Measurements from ENCODE around the gene CDC42BPB.

The CDC42BPB gene

GRCh38 chr14:102984336-102985102 lies 72.8 kb downstream of the CDC42BPB start:
- DNase-seq, result no peak

GRCh38 chr14:102983496-102983895 lies 73.9 kb downstream of the CDC42BPB start:
- no peak for DNase-seq

DNA sequence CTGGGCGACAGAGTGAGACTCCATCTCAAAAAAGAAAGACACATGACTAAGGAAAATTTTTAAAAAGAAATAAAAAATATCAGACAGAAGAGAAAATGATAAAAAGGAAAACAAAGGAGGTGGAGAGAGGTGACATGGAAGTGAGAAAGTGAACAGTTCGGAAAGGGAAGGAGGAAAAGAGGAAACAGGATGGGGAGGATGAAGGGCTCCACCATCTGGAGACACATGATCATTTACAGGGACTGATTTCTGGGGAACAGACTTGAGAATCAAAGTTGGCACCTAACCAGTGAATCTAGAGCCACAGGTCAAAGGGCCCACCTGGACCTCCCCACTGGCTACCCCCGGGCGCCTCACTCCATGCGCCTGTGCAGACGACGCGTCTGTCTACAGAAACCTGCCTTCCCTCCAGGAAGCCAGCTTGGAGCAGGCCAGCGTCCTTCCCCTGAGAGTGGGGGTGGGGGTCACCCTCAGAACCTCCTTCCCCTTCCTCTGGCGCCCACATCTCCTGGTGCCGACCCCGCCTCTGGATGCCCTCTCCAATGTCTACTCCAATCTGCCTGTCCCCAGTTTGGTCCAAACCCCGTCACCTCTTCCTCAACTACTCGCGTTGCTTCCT lies 74.4 kb downstream of the CDC42BPB start:
- DNase-seq, result no peak

DNA sequence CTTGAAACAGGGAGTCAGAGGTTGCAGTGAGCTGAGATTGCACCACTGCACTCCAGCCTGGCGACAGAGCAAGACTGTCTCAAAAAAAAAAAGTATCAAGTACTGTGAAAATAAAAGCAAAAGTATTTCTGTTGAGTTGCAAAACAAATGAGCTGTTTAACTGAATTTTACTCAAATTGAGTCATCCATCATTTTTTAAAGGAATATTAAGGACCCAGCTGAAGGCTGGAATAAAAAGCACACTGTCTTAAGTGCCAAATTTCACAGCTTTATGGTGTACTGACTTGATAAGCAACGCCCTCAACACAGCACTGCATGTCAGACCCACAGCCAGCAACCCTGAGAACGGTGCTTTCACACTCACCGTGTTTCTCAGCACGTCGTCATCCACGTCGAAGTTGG lies 76.9 kb downstream of the CDC42BPB start:
- DNase-seq, result no peak

DNA sequence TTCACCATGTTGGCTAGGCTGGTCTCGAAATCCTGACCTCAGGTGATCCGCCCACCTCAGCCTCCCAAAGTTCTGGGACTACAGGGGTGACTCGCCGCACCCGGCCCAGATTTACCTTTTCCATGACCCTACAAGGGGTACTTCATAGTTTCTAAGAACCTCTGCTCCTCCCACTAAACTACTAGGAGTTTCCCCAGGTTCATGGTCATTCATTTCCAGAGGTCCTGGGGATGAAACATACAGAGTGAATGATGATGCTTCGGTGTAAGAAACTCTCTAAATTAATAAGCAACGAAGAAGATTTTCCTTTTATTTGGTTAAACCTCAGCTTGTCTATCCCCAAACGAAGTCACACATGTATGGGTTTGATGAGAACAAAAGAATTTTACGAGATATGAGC lies 77.9 kb downstream of the CDC42BPB start:
- DNase-seq, result no peak

DNA sequence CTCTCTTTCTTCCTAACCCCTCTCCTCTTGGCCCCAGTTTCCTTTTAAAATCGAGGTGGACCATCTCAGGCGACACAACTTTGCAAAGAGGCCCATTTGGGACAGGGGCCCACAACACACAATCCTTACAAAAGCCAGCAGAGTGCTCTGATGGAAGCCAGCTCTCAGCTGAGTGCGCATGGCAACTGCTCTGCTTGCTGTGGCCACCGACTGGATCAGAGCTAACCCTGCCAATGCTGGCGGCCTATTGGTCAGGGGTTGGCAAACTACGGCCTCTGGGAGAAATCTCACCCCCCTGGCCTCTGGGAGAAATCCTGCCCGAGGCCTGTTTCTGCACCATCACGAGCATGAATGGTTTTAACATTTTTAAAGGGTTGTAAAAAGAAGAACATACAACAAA lies 79.9 kb downstream of the CDC42BPB start:
- DNase-seq, result no peak

GRCh38 chr14:102975662-102976061 lies 81.7 kb downstream of the CDC42BPB start:
- DNase-seq, result no peak

GRCh38 chr14:102973706-102974285 lies 83.6 kb downstream of the CDC42BPB start:
- no peak for DNase-seq

DNA sequence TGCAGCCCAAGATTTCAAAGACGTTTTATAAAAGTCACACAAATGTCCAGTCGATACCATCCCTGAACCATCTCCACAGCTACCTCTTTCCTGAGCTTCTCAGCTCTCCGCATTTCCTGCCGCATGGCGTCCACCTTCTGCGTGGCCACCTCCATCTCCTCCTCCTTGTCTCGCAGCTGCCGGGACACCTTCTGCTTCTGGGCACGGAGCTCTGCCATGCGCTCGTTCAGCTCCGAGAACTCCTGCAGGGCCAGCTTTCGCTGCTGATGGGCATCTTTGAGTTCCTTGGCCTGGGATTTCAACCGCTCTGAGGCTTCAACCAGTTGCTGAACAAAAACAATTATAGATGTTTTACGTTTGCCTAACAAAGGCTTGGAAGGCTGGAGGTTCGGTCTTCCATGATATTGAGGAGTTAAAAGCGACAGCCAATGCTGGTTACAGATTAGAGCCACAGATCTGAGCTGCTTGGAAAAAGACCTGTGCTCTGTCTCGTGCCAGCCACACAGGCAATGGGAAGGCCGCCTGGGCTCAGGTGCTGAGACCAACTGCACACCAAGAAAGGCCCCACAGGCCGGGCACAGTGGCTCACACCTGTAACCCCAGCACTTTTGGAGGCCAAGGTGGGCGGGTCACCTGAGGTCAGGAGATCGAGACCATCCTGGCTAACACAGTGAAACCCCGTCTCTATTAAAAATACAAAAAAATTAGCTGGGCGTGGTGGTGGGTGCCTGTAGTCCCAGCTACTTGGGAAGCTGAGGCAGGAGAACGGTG lies 85.3 kb downstream of the CDC42BPB start:
- no peak for DNase-seq

DNA sequence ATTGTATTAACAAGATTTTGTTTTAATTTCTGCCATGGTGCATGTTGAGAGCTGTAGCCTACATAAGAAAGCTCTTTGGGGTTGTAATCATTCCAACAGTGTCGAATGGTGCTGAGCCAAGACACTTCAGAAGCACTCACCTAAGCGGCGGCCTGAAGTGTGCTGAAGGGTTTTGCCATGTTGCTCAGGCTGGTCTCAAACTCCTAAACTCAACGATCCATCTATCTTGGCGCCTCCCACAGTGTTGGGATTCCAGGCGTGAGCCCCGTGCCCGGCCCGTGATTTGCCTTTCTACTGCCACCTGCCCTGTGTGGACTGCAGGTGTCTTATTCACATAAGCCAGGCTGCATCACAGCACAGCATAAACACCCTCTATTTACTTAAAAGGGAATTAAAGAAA lies 86.0 kb downstream of the CDC42BPB start:
- DNase-seq, result no peak

GRCh38 chr14:102970496-102970895 lies 86.9 kb downstream of the CDC42BPB start:
- DNase-seq, result no peak

DNA sequence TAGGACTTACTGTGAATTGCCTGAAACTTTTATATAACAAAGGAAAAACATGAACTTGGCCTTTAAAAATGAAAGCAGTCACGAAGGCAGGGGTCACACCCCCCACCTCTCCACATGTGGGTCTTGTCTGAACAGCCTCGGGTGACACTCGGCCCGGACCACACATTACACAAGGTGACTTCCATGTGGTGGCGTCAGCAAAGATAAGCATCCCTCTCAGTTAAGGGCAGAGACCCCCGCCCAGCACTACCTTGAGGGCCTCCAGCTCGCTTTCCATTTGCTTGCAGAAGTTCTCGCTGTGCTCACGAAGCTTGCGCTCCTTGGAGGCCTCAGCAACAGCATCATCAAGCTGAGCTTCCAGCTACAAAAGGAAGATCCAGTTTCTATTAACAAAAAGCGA lies 87.4 kb downstream of the CDC42BPB start:
- DNase-seq, result no peak

- no peak for DNase-seq
Measured at GRCh38 chr14:102969060-102969791, 88.1 kb downstream of the CDC42BPB start.

- no peak for DNase-seq
Measured at GRCh38 chr14:102968306-102968705, 89.0 kb downstream of the CDC42BPB start.

GRCh38 chr14:102967506-102967795 lies 89.9 kb downstream of the CDC42BPB start:
- DNase-seq, result no peak

DNA sequence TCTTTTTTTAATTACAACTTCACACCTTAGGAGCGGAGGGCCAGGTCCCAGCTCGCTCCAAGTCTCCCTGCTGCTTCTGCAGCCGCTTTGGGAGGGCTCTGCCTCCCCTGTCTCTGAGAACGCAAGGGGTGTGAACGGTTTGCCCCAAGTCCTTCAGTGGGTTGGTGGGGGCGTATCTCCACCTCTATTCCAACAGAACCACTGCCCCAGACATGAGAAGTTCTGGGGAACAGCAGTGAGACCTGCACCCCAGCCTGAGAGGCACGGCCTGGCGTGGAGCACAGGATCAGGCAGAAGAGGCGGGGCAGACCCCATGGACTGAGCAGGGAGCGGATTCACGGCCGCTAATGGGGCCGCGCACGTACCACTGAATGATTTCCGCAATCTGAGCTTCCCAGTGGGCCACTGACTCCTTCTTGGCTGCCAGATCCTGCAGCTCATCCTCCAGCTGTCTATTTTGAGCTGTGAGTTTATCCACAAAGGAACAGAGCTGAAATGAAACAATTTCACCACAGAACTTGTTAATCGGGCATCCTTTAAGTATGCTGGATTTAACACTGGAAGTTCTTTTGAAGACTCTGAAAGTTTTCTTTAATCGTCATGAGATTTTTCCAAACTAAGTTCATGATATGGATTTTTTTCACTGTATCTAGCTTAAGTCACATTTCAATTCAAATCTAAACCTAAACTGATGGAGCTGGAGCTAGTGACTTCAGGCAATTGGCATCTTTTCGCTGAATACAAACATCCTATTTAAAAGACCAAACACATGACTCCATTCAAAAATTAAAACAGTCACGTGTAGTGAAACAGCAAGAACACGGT lies 90.5 kb downstream of the CDC42BPB start:
- no peak for DNase-seq

DNA sequence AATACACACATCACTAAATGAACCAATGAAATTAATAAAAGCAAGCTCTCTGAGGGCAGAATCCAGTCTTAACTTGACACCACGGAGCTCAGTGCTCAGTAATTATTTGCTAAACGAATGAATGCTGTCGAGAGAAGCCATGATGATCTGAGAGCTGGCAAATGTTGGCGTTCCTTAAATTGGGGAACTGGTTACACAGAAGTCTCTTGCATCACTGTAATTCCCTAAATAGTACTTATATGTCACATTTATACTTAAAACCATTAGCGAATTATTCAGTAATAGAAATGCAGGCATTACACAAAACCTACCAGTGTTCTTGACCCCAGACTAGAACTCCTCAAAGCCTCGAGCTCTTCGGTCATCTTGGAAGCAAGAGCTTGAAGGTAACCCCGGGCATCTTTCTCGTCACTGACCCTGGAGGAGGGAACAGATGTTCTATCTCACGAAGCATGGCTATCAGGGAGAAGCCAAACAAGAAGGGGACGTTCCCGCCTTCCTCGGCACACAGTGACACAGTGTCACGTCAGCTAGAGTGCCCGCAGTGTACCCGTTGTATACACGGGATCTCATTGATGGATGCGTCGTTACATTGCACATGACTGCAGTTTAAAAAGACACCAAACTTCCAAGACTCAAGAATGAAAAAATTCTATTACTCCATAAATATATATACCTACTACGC lies 91.2 kb downstream of the CDC42BPB start:
- DNase-seq, result no peak

DNA sequence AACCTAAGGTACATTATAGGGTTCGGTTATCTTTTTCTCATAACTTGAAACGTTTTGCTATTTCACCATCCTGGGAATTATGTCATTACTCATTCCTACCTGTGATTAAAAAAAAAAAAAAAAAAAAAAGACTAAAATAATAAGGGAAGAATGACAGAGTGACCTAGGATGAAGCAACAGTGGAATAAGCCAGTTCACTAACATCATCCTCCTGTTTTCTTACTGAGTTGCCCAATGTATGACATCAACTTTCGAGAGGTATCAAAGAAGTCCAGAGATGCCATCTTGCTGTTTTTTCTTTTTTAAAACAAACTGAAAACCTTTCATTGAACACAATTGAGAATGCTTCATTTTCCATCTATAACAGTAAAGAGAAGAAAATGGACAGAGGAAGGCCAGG lies 92.1 kb downstream of the CDC42BPB start:
- DNase-seq, result no peak

DNA sequence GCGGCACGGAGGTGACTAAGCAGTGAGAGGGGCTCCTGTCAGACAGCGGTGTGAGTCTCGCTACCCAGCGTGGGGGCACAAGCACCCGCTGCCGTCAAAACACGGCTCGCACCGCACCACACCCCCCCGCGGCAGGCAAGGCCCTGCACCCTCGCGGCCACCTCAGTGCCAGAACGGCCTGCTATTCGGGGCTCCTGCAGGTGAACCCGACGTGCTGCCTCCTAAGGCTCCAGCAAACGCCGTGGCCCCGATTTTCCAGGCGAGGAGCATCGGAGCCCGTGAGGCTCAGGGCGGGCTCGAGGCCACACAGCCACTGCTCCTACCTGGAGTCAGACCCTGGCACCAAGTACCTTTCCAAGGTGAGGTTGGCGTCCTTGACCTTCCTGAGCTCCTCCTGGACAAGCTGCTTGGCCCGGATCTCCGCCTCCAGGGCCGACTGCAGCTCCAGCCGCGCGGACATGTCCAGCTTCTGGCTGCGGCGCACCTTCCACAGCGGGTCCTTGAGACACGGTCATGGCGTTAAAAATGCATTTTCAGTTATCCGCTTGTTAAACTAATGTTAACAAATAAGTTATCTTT lies 93.1 kb downstream of the CDC42BPB start:
- DNase-seq, result no peak

DNA sequence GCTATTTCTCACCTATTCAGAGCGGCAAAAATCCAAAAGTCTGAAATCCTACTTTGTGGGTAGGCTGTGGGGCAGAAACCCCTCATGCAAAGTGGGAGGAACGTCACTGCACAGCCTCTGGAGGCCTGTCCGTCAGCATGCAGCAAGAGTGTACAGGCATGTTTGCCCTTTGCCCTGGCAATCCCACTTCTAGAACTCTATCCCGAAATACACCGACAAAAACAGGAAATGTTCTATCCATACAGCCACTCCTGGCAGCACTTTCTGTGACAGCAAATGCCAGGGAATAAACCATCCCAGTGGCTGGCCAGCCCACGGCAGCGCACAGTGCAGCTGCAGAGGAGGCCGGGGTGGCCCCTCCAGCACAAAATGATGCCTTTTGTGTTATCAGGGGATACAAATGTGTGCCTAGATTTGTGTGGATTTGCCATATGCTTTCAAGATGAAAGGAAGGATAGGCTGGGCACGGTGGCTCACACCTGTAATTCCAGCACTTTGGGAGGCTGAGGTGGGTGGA lies 95.2 kb downstream of the CDC42BPB start:
- DNase-seq, result no peak

GRCh38 chr14:102958461-102958860 lies 98.9 kb downstream of the CDC42BPB start:
- no peak for DNase-seq
